ENCODE data around the gene RPRD1B. TPM values are rescaled to one million over a fixed set of nuclear protein-coding genes. Genes with fewer than 3 reads are reported as not detected.
A peak's percentile ranks its signal among the peaks of the same experiment; 100 is the strongest.

RPRD1B gene
- polyA plus RNA-seq, 3 donors: 3.6 to 12.3 (median 4.7) TPM

GRCh38 chr20:37990571-37991151, 42.9 kb upstream of the RPRD1B start:
- peaks cover 32 to 63% of the 10 kb centered on the region in 2 donors for H3K36me3 ChIP-seq (replicated peaks in 1 of 2; ENCODE audit: control insufficient read depth in 1 of 2, insufficient read depth in 2 of 2, low read length in 2 of 2)
- Mint-ChIP-seq H3K27ac (peak overlapping the region; percentile 89 to 97 (median 94)), H3K9me3 (no peaks in the 10 kb centered on the region), H3K4me3 (peak overlapping the region; percentile 29 to 62), H3K4me1 (peaks cover 32% of the 10 kb centered on the region), H3K36me3 (peaks cover 76 to 82% of the 10 kb centered on the region in 2 donors), H3K27me3 (ENCODE audit: low read depth in 3 of 3) (peaks cover 0 to 3% (median 1%) of the 10 kb centered on the region in 3 donors)
- no peak overlapping the region for H3K4me3 ChIP-seq (replicated peaks in 1 of 3; ENCODE audit: low read depth in 2 of 3, low read length in 3 of 3)
- no peaks in the 10 kb centered on the region for H3K9me3 ChIP-seq (replicated peaks in 1 of 2; ENCODE audit: control insufficient read depth in 1 of 2, insufficient read depth in 1 of 2, low read length in 2 of 2)
- H3K9ac ChIP-seq (ENCODE audit: insufficient read depth, low read length, poor library complexity, severe bottlenecking): peak overlapping the region; percentile 53
- H4K20me1 ChIP-seq (ENCODE audit: insufficient read depth, low read length): no peaks in the 10 kb centered on the region
- TF ChIP-seq, protein P1, sequence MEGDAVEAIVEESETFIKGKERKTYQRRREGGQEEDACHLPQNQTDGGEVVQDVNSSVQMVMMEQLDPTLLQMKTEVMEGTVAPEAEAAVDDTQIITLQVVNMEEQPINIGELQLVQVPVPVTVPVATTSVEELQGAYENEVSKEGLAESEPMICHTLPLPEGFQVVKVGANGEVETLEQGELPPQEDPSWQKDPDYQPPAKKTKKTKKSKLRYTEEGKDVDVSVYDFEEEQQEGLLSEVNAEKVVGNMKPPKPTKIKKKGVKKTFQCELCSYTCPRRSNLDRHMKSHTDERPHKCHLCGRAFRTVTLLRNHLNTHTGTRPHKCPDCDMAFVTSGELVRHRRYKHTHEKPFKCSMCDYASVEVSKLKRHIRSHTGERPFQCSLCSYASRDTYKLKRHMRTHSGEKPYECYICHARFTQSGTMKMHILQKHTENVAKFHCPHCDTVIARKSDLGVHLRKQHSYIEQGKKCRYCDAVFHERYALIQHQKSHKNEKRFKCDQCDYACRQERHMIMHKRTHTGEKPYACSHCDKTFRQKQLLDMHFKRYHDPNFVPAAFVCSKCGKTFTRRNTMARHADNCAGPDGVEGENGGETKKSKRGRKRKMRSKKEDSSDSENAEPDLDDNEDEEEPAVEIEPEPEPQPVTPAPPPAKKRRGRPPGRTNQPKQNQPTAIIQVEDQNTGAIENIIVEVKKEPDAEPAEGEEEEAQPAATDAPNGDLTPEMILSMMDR (IDR thresholded peaks at IDR 0.05): no peak
- DNase-seq: peak; percentile 90 to 95 (median 92)
- intact Hi-C loops (cut with micrococcal nuclease): loop anchor here (5.0 to 10.0 kb wide), 2 partner anchors 423 to 426 kb away; no protein-coding TSS in a partner anchor
- no peaks in the 10 kb centered on the region for H3K27me3 ChIP-seq (ENCODE audit: control insufficient read depth in 2 of 2, insufficient read depth in 2 of 2, low read length in 2 of 2)
- WGBS (ENCODE audit: insufficient coverage): 0% methylated on average over 8 of the region's 10 CpGs
- H3K79me2 ChIP-seq (ENCODE audit: insufficient read depth, low read length): no peaks in the 10 kb centered on the region
- H3K4me1 ChIP-seq (ENCODE audit: control insufficient read depth in 1 of 2, insufficient read depth in 2 of 2, low read length in 2 of 2): peaks cover 29 to 30% of the 10 kb centered on the region in 2 donors
- H2AFZ ChIP-seq (ENCODE audit: insufficient read depth, low read depth, low read length, poor library complexity, severe bottlenecking): no peak overlapping the region
- H3K27ac ChIP-seq (ENCODE audit: low read depth in 1 of 2, low read length in 2 of 2): peak overlapping the region in 1 of 2 donors; percentile 84
- H3K4me2 ChIP-seq (replicated peaks; ENCODE audit: extremely low read depth, low read length, poor library complexity, severe bottlenecking): no peak overlapping the region

DNA sequence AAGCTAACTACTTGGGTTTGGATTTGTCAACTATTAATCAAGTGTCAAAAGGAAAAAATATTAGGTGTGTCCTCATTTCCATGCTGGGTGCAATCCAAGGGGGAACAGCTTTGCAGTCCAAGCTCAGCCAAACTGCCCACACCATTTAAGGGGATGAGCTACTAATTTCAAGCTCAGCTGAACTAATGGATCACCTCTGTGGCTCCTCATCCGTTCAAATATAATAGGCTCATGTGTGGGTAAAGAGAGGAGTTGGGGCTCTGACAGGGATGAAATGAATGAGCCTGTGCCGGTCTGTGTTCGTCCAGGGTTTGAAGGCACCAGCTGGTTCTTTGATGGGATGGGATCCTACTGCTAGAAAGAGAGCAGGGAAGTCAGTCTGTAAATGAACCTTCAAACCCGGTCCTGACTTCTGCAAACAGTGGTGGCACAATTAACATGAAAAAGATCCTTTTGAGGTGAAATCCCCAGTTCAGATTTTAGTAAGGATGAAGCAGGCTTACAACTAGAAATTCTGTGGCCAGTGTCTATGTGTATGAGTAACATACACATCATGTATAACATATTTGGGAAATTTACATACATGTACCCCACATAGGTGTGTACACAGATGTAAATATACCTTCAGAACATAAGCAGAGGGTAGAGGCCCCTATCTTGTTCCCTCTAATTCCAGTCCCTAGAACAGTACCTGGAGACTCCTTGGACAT, 42.2 kb upstream of the RPRD1B start:
- peaks cover 29 to 30% of the 10 kb centered on the region in 2 donors for H3K4me1 ChIP-seq (ENCODE audit: control insufficient read depth in 1 of 2, insufficient read depth in 2 of 2, low read length in 2 of 2)
- no peak overlapping the region for H3K4me2 ChIP-seq (replicated peaks; ENCODE audit: extremely low read depth, low read length, poor library complexity, severe bottlenecking)
- no peak overlapping the region for H3K4me3 ChIP-seq (replicated peaks in 1 of 3; ENCODE audit: low read depth in 2 of 3, low read length in 3 of 3)
- H4K20me1 ChIP-seq (ENCODE audit: insufficient read depth, low read length): no peaks in the 10 kb centered on the region
- H3K9me3 Mint-ChIP-seq: no peaks in the 10 kb centered on the region
- 100% methylated on average over 2 of the region's 4 CpGs for WGBS (ENCODE audit: insufficient coverage)
- TF ChIP-seq, protein P1 (IDR thresholded peaks at IDR 0.05): no peak
- H3K9ac ChIP-seq (ENCODE audit: insufficient read depth, low read length, poor library complexity, severe bottlenecking): peak overlapping the region; percentile 2
- H3K27ac ChIP-seq (ENCODE audit: low read depth in 1 of 2, low read length in 2 of 2): peak overlapping the region in 1 of 2 donors; percentile 84
- no peak overlapping the region for H2AFZ ChIP-seq (ENCODE audit: insufficient read depth, low read depth, low read length, poor library complexity, severe bottlenecking)
- H3K36me3 ChIP-seq (replicated peaks in 1 of 2; ENCODE audit: control insufficient read depth in 1 of 2, insufficient read depth in 2 of 2, low read length in 2 of 2): peaks cover 39 to 63% of the 10 kb centered on the region in 2 donors
- peaks cover 77 to 83% of the 10 kb centered on the region in 2 donors for H3K36me3 Mint-ChIP-seq
- peak overlapping the region; percentile 89 to 97 (median 94) for H3K27ac Mint-ChIP-seq
- peaks cover 32% of the 10 kb centered on the region for H3K4me1 Mint-ChIP-seq
- no peaks in the 10 kb centered on the region for H3K79me2 ChIP-seq (ENCODE audit: insufficient read depth, low read length)
- DNase-seq: peak; percentile 17 to 27 (median 18)
- intact Hi-C loops (cut with micrococcal nuclease): loop anchor here (5.0 to 10.0 kb wide), 2 partner anchors 424 to 427 kb away; no protein-coding TSS in a partner anchor
- H3K27me3 Mint-ChIP-seq (ENCODE audit: low read depth in 3 of 3): peaks cover 0 to 3% (median 1%) of the 10 kb centered on the region in 3 donors
- no peak overlapping the region for H3K4me3 Mint-ChIP-seq
- no peaks in the 10 kb centered on the region for H3K9me3 ChIP-seq (replicated peaks in 1 of 2; ENCODE audit: control insufficient read depth in 1 of 2, insufficient read depth in 1 of 2, low read length in 2 of 2)
- no peaks in the 10 kb centered on the region for H3K27me3 ChIP-seq (ENCODE audit: control insufficient read depth in 2 of 2, insufficient read depth in 2 of 2, low read length in 2 of 2)
